ENCODE data around the gene ASTN2.
"Not testable (repeated sequence)": the region's sequence is repeated elsewhere in the genome, so short reads cannot be mapped to it uniquely, and the experiment has no call there.

- TF ChIP-seq CTCF (conservative IDR thresholded peaks at IDR 0.05); ZFX (IDR thresholded peaks at IDR 0.05): not testable (repeated sequence)
Observed at GRCh38 chr9:116898131-116898530, 516.7 kb downstream of the ASTN2 start.
